HG03108 (cell line): ENCODE data around the gene MEGF6.

Source experiments
- ATAC-seq: cut with Tn5 transposase; IDR thresholded peaks from one replicate; pipeline ENCODE4 v1.9.1; 2021; ENCODE audit warnings: moderate library complexity; ENCODE audit not compliant: unreplicated experiment

Gene MEGF6

DNA sequence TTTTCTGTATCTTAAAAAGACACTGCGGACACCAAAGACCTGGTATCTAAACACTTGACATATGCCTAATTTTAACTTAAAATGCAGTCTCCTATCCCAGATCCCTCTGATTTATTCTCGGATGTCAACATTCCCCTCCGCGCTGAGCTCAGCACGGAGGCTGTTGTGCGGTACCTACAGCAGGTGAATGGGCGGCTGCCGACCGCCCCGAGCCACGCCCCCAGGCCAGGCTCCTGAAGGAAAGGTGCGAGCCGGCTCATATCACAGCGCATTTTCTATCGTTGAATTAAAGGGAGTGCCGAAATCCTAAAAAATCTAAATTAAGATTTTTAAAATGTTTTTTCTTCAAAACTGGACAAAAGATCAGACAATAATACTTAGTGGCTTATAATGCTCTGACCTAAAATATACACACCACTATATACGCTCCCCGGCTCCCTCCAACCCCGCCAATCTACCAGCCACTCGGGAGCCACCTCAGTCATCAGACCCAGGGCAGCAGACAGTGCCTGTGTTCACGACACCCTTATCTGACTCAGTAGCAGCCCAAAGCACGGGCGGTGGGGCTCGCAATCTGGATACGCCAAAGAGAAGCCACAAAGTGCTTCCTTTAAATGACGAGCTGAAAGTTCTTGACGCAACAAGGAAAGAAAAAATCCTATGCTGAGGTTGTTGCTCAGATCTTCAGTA, 34.5 kb upstream of the MEGF6 start:
- no peak for ATAC-seq

- ATAC-seq, result no peak
Observed at GRCh38 chr1:3645247-3645646, 33.9 kb upstream of the MEGF6 start.

GRCh38 chr1:3644273-3644672, 33.0 kb upstream of the MEGF6 start:
- no peak for ATAC-seq

GRCh38 chr1:3642919-3643675, 31.8 kb upstream of the MEGF6 start:
- ATAC-seq, result no peak

DNA sequence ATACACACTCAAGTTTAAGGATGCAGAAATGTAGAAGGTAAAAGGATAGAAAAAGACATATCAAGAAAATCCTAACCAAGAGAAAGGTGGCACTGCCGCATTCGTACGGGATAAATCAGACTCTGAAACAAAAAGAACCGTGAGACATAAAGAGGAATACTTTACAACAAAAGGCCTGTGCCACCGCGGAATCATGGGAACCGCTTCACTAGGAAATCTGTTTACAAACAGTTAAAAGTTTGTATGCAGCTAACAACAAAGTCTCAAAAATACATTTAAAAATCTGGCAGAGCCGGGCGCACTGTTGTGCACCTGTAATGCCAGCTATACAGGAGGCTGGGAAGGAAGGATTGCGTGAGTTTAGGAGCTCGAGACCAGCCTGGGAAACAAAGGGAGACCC, 30.5 kb upstream of the MEGF6 start:
- no peak for ATAC-seq

GRCh38 chr1:3641046-3641760, 29.9 kb upstream of the MEGF6 start:
- ATAC-seq, result no peak

GRCh38 chr1:3640121-3640837, 29.0 kb upstream of the MEGF6 start:
- no peak for ATAC-seq

- ATAC-seq, result no peak
Observed at GRCh38 chr1:3639397-3639911, 28.1 kb upstream of the MEGF6 start.

DNA sequence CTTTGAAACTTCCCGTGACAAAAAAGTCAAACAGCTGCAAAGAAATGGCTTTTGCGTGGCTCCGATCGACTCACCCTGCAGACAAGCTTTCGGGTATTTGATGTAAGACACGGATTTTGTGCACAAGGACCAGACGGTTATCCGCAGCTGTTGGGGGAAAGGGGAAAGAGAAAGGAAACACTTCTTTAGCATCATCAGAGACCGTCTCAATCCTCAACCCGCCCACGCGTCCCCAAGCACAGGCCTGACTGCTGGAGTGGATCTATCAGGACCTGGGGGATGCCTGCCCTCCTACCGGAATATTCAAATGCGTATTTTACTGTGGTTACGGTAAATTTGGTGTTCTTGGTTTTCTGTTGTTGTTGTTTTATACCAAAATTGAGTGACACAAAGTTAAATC, 27.4 kb upstream of the MEGF6 start:
- ATAC-seq, result no peak

- ATAC-seq, result no peak
Observed at GRCh38 chr1:3638027-3638426, 26.7 kb upstream of the MEGF6 start.

- no peak for ATAC-seq
Observed at GRCh38 chr1:3636531-3636930, 25.2 kb upstream of the MEGF6 start.

DNA sequence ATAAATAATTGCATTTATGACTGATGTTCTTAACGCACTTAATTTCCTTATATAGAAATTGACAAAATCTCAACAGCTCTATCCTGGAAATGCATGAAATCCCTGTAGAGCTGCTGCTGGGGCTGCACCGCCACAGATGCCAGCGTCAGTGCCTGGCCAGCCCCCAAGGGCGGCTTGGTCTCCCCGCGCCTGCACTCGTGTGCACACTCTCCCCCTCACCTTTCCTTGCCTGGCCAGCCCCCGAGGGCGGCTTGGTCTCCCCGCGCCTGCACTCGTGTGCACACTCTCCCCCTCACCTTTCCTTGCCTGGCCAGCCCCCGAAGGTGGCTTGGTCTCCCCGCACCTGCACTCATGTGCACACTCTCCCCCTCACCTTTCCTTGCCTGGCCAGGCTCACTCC, 24.8 kb upstream of the MEGF6 start:
- no peak for ATAC-seq

DNA sequence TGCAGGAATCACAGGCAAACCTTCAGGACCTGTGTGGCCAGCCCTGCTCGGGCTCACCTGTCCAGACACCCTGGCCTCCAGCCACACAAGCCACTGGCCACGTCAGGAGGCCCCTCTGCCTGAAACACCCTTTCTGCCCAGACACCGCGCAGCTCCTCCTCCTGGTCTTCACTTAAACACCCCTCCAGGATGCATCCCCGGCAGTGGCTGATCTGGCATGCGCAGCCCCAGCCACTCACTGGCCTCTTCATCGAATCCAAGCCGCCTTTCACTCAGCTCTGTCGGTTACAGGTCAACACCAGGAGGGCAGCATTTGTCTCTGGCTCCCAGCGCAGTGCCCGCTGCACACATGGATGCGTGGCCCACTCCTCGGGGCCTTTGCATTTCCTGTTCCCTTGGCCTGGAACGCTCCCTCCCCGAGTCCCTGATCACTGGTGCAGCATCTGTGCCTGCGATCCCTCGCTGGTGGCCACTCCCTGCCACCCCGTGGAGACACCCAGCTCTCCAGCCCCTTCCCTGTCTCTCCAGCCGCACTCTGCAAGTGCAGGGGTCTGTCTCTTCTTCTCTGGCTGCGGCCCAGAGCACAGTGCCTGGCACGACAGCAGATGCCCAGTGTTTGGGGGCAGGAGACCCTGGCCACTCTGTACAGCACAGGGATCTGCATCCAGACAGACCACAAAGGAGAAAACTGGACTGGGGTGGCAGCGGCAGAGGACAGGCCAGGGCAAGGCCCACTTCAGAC, 22.9 kb upstream of the MEGF6 start:
- ATAC-seq, result no peak

DNA sequence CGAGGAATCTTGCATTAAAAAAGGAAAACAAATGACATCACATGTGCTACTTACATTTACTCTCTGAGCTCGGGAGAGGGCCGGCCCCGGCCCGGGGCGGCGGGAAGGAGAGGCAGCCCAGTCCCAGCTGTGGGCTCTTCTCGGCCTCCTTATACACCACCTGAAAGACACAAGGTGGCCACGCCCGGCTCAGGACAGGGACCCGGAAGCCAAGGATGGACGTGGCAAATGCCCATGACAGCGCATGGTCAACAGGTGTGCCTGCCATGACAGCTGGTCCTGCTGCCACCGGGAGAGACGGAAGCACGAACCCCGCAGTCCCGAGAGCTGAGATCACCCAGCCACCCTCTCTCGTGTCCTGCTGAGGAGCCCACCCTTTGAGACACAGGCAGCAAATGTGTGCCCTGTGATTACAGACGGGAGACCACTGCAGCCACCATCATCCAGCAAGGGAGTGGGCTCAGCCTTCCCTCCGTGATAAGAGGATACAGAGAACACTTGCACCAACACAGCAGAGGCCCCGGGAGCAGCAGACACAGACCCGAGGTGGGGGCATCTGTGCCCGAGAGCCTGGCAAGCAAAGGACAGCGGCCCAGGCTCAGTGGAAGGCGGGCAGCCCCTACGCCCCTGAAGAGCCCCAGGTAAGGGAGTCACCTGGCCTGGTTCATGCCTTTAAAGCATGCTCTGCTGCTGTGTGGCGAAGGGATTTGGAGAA, 22.2 kb upstream of the MEGF6 start:
- no peak for ATAC-seq

GRCh38 chr1:3632716-3633343, 21.5 kb upstream of the MEGF6 start:
- ATAC-seq, result no peak

- no peak for ATAC-seq
Observed at GRCh38 chr1:3632298-3632697, 21.0 kb upstream of the MEGF6 start.

- no peak for ATAC-seq
Observed at GRCh38 chr1:3631320-3632260, 20.3 kb upstream of the MEGF6 start.

DNA sequence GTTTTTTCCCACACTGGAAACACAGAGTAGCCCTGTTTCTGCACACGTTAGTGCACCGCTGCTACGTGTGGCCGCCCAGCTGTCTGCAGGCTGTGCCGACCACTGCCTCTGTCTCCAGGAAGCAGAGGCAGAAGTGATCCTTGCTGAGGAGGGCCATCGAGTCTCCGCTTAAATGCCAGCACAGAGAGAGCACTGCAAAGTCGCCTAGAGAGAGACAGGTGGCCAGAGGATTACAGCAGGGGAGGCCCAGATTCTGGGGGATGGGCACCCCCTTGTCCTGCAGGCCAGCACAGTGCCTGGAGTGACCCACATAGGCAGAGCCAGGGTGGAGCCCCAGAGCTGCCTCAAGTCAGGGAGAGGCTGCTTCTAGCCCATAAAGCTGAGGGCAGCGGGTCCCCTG, 19.6 kb upstream of the MEGF6 start:
- no peak for ATAC-seq
